NCI-H748 treated with DMSO at 0.1 percent for 48 hours (cell line): Measurements from ENCODE around the gene RENBP.
A peak's percentile ranks its signal among the peaks of the same experiment; 100 is the strongest.

Source experiments
- DNase-seq: peaks from one replicate; lab custom pipeline; 2025; lab: John Stamatoyannopoulos, UW

Gene RENBP

DNA sequence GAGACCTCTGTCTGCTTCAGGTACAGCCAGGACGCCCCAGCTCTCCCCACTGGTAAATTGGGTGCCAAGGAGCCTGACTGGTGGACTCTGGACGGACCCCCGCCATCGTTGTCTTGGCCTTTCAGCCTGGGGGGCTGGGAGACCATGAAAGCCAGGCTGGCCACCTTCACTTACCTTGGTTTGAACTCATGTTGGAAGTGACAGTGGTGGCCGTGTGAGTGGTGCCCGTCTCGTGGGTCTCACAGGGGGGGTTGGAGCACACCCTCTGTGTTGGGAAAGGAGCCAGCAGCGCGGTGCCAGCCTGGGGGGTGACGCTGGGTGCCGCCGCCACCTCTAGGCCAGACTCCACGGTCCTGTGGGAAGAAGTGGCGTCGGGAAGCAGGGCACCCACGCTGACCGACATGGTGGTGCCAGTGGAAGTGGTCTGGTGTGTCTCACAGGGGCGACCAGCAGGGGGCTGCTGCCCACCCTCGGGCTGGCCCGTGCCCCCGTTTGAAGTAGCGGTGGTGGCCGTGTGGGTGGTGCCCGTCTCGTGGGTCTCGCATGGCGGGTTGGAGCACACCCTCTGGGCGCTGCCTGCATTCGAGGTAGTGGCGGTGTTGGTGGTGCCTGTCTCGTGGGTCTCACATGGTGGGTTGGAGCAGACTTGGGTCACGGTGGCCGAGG is 9.6 kb upstream of the RENBP start:
- DNase-seq: no peak

DNA sequence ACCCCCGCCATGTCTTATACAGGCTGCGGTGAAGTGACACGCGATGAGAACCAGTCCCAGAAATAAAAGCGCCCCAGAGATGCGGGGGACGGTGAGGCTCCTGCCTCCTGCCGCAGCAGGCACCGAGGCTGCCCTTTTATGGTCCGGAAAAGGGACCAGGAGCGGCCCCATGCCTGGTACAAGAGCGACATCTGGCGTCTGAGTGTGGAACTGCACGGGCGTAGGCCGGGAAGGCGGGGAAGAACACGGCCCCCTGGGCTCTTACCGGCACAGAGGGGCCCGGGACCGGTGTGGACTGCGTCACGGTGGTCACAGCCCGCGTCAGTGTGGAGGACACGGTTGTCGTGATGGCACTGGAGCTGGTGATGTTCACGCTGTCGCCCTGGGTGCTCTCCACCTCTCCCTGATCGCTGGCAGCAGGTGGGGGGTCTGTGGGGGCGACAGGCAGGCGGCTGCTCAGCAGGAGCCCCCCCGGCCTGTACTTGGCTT is 8.9 kb upstream of the RENBP start:
- no peak for DNase-seq

DNA sequence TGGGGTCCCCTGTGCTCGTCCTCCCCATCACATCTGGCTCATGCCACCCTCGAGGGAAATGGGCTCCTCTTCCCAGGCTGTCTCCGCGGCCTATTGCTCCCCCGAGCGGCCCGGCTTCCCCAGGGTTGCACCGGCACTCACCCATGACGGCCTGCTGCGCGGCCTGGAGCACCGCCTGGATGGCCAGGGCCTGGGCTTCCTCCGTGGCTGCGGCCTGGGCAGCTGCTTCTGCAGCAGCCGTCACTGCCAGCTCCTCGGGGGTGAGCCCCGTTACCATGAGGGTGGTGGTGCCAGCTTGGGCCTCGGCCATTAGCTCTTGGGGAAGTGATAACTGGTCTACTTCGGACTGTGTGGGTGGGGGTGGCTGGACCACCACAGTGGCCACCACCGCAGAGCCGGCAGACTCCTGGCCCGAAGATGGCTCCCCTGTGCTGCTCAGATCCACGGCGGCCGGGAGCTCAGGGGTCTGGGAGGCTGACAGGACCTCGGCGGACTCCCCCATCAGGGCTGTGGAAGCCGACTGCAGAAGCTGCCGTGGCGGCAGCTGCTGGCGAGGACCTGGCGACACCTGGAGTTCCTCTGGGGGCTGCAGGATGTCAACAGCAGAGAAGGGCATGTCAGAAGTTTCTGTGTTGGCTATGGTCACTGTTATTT is 8.1 kb upstream of the RENBP start:
- no peak for DNase-seq

DNA sequence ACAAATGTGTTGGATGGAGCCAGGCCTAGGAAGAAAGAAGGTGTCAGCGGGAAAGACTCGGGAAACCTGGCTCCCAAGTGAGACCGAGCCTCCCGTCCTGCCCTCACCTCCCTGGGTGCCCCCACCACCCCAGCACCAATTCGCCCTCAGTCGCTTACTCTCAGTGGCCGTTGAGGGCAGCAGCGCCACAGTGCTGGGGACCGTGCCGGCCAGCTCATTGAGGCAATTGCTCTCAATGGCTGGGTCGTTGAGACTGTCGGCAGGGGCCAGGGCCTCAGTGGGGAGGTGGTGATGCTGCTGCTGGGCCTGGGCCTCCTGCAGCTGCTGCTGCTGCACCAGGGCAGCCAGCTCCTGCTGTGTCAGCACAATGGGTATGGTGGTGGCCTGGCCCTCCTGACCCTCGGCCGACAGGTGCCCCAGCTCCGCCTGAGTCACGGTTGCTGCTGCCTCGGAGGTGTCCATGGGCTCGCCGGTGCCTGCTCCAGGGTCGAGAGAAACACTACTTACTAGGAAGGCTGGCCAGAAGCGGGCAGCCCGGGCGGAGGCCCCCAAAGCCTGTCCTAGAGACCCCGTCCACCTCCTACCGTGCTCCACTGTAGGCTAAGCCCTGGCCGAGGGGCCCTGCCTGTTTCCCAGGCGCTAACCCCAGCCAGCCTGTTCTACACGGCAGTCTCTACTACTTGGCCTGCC is 7.4 kb upstream of the RENBP start:
- no peak for DNase-seq

DNA sequence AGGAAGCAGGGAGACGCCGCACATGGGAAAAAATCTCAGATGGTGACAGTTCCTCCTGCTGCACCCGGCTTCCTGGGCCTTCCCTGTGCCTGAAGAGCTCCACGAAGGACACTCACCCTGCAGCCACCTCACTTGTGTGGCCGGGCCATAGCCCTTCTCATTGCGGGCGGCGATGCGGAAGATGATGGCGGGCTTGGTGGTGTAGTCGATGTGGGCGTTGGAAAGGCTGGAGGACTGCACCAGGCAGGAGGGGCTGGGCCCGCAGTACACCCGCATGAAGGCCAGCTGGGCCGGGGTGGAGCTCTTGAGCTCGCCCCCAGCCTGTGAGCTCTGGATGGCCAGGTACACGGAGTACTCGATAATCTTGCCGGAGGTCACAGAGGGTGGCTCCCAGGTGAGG is 5.7 kb upstream of the RENBP start:
- no peak for DNase-seq

DNA sequence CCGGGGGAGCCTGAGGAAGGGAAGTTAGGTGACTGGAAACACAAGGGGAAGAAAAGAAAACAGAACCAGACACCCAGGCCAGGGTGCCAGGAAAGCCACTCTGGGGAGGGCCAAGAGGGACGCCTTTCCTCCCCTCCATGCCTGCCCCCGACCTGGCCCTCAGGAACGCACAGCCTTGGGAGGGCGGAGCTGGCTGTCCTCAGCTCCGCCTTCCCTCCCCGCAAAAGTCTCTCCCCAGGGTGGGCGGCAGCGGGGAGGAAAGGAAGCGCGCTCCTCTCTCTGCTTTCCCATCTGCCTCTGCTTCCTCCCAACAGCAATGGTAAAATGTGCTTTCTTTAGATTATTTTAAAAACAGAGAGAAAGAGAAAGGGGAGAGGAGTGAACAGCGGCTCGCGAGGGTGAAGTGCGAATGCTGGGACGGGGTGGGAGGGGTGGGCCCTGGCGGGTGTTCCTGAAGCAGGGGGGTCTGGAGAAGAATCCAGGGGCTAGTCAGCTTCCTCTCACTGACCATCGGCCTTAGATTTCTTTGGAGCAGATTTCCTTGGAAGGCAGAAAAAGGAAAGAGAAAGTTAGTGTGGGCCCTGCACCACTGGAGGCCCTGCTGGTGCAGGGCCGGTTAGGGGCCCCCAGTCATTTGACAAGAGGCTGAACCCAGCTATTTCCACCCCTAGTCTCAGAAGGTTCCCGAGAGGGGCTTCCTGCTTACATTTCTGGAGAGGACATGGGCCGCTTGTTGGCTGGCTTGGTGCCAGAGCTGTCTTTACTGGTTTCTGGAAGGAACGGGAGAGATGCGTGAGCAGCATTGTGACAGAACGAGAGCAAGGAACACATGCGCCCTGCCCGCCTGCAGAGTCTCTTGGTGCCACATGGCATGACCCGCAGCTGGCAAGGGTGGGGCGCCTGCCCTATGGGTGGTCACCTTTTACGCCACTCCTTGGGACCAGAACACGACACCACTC is 4.7 kb upstream of the RENBP start:
- no peak for DNase-seq

DNA sequence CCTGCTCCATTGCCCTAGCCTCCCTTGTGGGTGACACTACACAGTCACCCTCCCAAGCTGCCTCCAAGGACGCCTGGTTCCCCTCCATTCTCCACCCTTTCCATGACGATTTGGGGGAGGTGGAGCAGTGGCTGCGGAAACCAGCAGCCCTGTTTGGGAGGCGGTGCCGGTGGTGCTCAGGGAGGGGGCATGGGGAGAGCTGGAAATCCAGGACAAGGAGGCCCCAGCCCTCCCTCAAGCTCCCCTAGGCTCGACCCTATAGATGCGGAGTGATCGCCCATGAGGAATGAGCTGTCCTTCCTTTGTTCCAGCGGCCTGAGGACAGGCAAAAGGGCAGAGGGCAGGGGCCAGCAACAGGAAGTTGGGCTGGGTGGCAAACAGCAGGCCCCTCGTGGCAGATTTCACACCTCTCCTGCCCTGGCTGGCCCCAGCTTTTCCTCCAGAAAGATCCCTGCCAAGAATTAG is 3.6 kb upstream of the RENBP start:
- DNase-seq: no peak

DNA sequence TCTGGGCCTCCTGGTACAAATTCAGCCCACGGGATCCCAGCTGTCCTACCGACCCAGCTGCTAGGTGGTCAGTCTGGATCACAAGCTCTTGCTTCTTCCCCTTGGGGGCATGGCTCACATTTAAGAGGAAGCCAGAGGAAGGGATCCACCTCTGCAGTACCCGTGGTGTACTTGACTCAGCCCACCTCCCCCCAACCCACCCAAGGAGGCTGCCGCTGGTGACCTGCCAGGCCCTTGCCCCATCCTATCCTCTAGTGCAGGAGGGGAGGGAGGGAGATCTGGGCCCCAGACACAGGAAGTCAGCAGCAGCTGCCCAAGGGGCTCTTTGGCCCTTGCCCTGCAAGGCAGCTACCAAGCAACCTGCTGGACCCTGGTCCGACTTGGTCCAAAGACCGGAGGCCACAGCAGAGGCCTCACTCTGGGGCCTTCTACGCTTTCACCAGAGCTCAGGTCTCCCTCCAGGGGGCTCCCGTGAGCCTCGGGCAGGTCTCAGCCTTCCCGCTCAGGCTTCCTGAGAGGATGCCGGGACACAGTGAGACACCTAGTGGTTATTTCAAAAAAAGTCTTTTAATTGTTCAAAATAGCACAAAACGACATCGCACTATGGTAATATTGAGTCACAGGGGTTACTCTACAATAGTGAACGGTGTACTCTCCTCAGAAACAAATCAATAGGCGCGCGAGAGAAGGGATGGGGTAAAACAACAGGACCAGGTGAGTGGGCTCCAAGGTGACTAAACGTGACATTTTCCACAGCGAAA is 2.7 kb upstream of the RENBP start:
- peak; percentile 44 for DNase-seq

DNA sequence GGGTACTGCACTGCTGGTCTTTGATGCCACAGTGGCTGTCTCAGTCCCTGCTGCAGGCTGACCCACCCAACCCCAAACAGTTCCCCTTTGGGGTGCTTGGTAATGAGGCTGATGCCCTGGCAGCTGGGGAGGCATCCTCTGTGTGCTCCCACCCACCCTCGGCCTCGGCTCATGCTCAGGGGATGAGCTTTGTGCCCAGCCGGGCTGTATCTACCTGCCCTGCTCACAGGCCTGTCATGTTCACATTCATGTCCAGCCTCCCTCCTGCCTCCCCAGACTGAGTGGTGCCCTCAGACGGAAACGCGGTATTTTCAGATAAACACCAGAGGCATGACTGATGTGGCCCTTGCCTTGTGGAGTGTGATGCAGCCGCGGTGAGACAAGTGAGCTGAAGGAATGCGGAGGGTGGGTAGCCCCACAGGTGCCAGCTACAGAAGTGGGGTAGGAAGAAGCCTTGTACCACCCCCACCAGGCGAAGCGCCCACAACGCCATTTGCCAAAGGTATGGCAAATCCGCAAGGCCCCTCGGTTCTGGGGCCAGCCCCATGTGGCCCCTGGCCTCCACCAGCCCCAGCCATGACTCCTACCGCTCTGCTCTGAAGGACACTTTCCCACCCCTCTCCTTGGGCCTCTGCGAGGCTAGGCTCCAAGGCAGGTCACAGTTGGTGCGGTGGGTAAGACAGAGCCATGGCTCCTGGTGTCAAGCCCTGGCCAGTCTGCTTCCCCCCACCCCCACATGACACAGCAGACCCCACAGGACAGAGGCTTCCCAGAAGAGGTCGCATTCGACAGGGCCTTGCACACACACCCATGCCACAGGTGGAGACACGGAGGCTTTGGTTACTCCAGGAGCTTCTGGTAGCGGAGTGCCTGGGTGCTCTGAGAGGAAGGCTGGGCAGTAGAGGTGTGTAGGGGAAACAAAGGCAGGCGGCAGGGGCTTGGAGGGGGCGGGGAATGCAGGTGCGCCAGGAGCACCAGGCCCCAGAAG is 1.8 kb upstream of the RENBP start:
- DNase-seq: no peak

DNA sequence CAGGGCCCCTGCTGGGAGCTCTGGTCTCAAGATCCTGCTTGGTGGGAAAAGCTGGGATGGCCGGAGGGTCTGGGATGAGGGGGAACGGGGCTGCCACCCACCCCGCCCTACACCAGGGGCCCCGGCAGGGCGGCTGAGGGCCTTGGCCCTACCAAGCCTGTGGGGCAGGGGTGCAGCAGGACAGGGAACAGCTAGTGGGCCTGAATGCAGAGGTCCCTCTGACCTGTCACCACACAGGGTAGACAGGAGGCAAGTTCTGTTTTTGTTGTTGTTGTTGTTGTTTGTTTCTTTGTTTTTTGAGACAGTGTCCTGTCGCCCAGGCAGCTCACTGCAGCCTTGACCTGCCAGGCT is 332 bp upstream of the RENBP start:
- DNase-seq: no peak

DNA sequence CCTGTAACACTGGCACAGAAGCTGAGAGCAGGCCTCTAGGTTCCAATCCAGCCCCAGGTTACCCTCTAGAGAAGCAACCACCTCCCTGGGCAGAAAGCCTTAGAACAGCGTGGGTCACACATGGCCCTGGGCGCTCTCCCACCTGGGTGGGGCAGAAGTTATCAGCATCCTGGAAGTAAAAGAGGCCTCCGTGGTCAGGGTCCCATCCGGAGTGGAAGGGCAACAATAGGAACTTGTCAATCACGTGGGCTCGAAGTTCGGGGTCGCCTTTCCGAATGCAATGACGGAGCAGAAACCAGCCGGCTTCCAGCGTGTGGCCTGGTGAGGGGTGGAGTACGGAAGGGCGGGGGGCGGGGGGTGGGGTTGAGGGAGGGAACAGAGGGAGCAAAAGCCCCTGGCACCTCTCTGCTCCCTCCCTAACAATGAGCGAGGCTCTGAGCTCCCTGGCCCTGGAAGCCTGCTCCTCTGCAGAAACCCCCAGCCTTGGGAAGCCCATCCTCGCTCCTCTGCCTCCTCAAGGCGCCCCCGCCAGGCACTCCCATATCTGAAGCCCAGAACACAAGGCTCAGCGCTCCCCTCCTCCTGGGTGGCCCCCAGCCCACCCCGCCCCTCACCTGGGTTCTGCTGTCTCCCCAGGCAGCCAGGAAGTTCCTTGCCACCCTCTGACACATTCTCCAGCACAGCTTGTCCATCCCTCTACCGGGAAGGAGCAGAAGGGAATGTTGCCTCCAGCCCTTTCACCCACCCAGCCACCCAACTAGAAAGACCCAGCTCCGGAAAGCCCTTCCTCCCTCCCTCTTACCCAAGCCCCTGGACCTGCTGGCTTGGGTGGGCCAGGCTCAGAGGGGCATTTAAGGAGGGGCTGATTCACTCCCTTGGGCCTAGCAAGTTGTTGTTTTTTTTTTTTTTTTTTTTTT is 2.8 kb downstream of the RENBP start:
- DNase-seq: no peak

DNA sequence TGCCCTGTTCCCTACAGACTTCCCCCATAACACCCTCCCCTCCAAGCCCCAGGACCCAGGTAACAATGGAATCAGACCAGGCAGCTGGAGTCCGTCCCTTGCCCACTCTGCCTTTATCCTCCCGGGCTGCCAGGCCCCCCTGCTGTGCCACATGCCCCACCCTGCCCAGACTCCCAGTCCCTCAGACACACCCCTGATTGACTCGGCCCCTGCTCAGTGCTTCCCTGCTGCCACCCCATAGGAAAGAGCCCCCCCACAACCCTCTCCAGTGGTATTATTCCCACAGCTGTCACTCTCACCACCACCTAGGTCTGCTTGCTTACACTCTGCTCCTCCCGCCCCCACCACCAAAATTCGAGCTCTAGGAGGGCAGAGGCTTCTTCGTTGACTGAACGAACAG is 4.9 kb downstream of the RENBP start:
- DNase-seq: no peak

DNA sequence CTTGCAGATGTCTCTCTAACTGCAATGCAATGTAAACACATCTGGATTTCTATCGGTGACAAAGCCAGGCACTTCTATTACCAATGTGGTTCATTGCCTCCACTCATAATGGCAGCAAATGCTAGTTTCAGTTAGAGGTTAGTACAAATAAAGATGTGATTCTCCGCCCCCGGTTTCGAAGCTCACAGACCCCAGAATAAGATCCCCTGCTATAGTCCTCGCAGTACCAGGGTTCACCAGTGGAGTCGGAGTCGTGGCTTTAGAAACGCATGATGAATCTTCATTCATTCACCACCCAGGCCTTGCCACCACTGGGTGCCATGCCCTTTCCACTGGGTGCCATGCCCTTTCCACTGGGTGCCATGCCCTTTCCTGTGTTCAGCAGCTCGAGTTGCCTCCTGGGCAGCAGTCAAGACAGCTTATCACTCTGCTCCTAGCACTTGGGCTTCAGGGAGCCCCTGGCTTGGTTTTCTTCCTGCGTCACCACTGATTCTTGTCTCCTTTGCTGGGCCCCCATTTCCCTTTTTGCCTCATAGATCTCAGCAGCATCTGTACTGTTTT is 6.1 kb downstream of the RENBP start:
- DNase-seq: no peak

DNA sequence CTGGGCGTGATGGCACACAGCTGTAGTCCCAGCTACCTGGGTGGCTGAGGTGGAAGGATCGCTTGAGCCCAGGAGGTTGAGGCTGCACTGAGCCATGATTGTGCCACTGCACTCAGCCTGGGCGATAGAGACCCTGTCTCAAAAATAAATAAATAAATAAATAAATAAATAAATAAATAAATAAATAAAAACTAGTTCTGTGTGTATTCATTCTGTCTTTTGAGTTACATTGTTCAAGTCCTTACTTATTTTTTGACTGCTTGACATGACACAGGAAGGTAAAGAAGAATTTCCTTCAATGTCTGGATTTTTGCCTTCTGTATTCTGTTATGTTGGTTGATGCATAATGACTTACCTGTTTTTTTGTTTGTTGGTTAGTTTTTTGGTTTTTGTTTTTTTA is 7.4 kb downstream of the RENBP start:
- no peak for DNase-seq

DNA sequence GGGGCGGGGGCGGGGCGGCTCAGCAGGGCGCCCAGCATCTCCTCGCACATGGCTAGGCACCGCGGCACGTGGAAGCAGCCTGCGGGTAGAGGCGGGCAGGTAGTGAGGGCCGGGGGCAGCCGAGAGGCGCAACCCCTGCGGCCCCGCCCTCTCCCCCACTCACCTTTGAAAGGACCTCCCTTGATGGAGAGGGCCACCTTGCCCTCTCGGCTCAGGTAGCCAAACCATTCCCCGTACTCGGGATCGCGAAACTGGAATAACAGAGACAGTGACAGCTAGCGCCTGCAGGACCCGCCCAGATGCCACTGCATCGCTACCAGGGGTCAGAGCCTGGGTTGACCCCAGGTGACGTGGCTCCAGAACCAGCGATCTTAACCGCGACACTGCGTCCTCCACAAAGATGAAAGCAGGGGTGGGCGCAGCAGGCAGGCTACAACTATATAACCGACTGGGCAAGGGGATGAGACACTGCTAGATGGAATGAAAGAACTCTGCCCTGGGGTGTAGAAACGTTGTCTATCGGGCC is 9.1 kb downstream of the RENBP start:
- no peak for DNase-seq

DNA sequence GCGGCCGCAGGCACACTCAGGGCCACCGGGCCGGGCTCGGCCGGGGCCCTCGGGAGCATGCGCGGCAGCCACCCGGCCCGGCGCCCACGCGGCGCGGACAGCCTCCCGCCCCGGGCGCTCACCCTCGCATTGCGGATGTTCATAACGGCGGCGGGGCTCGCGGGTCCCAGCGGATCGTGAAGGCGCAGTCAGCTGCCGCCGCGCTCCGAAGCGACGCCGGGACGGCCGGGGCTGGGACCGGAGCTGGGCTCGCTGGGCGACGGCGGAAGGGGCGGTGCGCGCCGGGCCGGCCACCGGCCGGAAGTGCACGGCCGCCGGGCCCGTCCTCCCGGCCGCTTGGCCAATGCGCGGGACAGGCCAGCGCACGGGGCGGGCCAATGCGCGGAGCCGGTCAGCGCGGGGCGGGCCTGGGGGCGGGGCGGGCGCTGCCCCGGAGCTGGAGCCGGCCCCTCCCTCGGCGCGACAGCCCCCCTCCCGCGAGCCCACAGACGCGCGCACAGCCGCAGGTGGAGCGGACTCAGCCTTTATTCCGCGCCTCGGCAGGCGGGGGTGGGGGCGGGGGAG is 9.6 kb downstream of the RENBP start, which contains the start of gene NAA10:
TSS of gene NAA10 (minus strand) at position 276 of the 564 bp plus-strand sequence. CDS start at position 143, 133 bp downstream.
- peak; percentile 29 for DNase-seq

DNA sequence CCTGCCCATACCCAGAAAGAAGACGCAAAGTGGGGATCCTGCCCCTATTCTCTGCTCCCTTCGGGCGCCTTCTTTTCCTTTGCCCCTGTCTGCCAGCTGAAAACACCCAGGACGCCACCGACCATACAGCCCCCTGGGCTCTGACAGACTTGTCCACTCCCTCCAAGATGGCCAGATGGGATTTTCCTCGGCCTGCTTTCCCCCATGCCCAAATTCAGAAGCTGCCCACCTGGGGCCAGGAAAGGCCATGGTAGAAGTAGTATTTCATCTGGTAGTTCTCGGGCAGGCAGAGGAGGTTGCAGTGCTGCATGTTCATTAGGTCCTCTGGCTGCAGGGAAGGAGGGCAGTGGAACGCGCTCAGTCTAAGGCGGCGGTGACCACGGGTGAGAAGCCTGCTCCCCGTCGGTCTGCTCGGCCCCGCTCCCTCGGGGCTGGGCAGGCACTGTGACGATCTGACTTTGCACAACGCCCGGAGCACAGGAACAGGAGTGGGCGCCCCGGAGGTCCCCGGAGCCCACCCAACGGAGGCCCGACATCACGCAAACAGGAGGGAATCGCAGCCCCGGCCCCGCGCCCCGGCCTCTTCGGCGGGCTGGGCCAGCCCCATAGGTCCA is 10.2 kb downstream of the RENBP start:
- no peak for DNase-seq

DNA sequence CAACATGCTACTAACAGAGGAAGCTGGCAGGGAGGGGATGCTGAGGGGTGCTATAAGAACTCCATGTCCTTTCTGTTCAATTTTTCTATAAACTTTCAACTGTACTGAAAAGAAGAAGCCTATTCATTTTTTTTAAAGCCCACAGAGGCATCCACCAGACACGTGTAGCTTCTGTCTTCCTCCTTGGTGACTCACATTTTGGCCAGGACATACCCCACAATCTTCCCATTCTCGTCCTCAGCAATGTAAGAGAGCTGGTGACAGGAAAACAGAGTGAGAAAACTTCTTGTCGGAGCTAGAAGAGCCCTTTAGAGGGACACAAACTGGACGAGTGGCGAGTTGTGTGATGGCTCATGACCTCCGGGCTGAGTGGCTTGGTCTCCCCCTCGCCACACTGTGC is 10.7 kb downstream of the RENBP start:
- no peak for DNase-seq
